ENCODE results near the gene ZNF841. TPM values are rescaled to one million over a fixed set of nuclear protein-coding genes. Genes with fewer than 3 reads are reported as not detected.

ZNF841 gene
- total RNA-seq, 3 donors from 2014 or later (not counting 1 experiment from before 2014, with no cell fraction given): 32.4 to 47.7 (median 47.4) TPM

- TF ChIP-seq, protein P1, sequence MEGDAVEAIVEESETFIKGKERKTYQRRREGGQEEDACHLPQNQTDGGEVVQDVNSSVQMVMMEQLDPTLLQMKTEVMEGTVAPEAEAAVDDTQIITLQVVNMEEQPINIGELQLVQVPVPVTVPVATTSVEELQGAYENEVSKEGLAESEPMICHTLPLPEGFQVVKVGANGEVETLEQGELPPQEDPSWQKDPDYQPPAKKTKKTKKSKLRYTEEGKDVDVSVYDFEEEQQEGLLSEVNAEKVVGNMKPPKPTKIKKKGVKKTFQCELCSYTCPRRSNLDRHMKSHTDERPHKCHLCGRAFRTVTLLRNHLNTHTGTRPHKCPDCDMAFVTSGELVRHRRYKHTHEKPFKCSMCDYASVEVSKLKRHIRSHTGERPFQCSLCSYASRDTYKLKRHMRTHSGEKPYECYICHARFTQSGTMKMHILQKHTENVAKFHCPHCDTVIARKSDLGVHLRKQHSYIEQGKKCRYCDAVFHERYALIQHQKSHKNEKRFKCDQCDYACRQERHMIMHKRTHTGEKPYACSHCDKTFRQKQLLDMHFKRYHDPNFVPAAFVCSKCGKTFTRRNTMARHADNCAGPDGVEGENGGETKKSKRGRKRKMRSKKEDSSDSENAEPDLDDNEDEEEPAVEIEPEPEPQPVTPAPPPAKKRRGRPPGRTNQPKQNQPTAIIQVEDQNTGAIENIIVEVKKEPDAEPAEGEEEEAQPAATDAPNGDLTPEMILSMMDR (IDR thresholded peaks at IDR 0.05): no peak
- no peak overlapping the region for H3K27ac ChIP-seq (ENCODE audit: low read length)
- no peaks in the 10 kb centered on the region for H3K27me3 ChIP-seq (ENCODE audit: control insufficient read depth, insufficient read depth, low read length)
- DNase-seq (peak in 1 of 2 donors; percentile 25), ATAC-seq (no peak)
- Mint-ChIP-seq H3K27me3 (ENCODE audit: low read depth in 2 of 2) (no peaks in the 10 kb centered on the region), H3K4me3 (peak overlapping the region; percentile 94), H3K9me3 (peaks cover 4 to 8% of the 10 kb centered on the region in 2 donors), H3K36me3 (peaks cover 10% of the 10 kb centered on the region), H3K27ac (peak overlapping the region; percentile 94 to 98), H3K4me1 (peaks cover 38 to 54% of the 10 kb centered on the region in 2 donors)
- peak overlapping the region; percentile 88 for H3K4me3 ChIP-seq (ENCODE audit: low read length)
- 20% methylated on average over 14 of the region's 14 CpGs for WGBS (ENCODE audit: insufficient coverage)
- H3K4me1 ChIP-seq (ENCODE audit: control insufficient read depth, insufficient read depth, low read length): peaks cover 31% of the 10 kb centered on the region
- intact Hi-C loops (cut with micrococcal nuclease): loop anchor here (2.0 to 5.0 kb wide), 2 partner anchors 32 to 41 kb away; partner anchors contain the start of genes ZNF836 and ZNF841
- H3K9me3 ChIP-seq (ENCODE audit: control insufficient read depth, insufficient read depth, low read length): peaks cover 15% of the 10 kb centered on the region
- H3K36me3 ChIP-seq (ENCODE audit: control insufficient read depth, insufficient read depth, low read length): no peaks in the 10 kb centered on the region
These were observed 42.9 kb upstream of the ZNF841 start for GRCh38 chr19:52138278-52138982.

DNA sequence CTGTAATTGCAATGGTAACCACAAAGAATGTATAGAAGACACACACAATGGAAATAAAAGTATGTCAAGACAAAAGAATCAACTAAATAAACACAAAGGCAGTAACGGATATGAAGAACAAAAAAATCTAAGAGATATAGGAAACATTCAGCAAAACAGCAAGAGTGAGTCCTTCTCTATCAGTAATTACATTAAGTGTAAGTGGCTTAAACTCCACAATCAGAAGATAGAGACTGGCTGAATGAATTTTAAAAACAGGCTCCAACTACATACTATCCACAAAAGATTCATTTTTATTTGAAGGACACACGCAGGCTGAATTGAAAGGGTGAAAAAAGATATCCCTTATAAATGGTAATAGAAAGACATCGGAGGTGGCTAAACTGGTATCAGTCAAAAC lies 24.7 kb upstream of the ZNF841 start:
- no peak for ATAC-seq
- Histone ChIP-seq H3K9me3 (ENCODE audit: control insufficient read depth, insufficient read depth, low read length) (peaks cover 61% of the 10 kb centered on the region), H3K27me3 (ENCODE audit: control insufficient read depth, insufficient read depth, low read length) (no peaks in the 10 kb centered on the region), H3K27ac (ENCODE audit: low read length) (no peak overlapping the region), H3K4me3 (ENCODE audit: low read length) (no peak overlapping the region), H3K36me3 (ENCODE audit: control insufficient read depth, insufficient read depth, low read length) (peaks cover 78% of the 10 kb centered on the region), H3K4me1 (ENCODE audit: control insufficient read depth, insufficient read depth, low read length) (no peaks in the 10 kb centered on the region)
- no peak for DNase-seq
- no peak overlapping the region for H3K4me3 Mint-ChIP-seq
- H3K9me3 Mint-ChIP-seq: peaks cover 19 to 40% of the 10 kb centered on the region in 2 donors
- no peak overlapping the region for H3K27ac Mint-ChIP-seq
- no peaks in the 10 kb centered on the region for H3K27me3 Mint-ChIP-seq (ENCODE audit: low read depth in 2 of 2)
- no peaks in the 10 kb centered on the region for H3K4me1 Mint-ChIP-seq
- 100% methylated on average over 1 of the region's 3 CpGs for WGBS (ENCODE audit: insufficient coverage)
- peaks cover 84% of the 10 kb centered on the region for H3K36me3 Mint-ChIP-seq
- TF ChIP-seq, protein P1 (IDR thresholded peaks at IDR 0.05): no peak
- intact Hi-C loops (cut with micrococcal nuclease): no loop called here

- ATAC-seq (no peak), DNase-seq (no peak)
- Histone ChIP-seq H3K4me3 (ENCODE audit: low read length) (no peak overlapping the region), H3K9me3 (ENCODE audit: control insufficient read depth, insufficient read depth, low read length) (peaks cover 62% of the 10 kb centered on the region), H3K27me3 (ENCODE audit: control insufficient read depth, insufficient read depth, low read length) (no peaks in the 10 kb centered on the region), H3K4me1 (ENCODE audit: control insufficient read depth, insufficient read depth, low read length) (no peaks in the 10 kb centered on the region), H3K36me3 (ENCODE audit: control insufficient read depth, insufficient read depth, low read length) (peaks cover 40% of the 10 kb centered on the region), H3K27ac (ENCODE audit: low read length) (no peak overlapping the region)
- 97% methylated on average over 12 of the region's 12 CpGs for WGBS (ENCODE audit: insufficient coverage)
- no peak overlapping the region for H3K27ac Mint-ChIP-seq
- H3K9me3 Mint-ChIP-seq: peaks cover 31 to 40% of the 10 kb centered on the region in 2 donors
- no peaks in the 10 kb centered on the region for H3K27me3 Mint-ChIP-seq (ENCODE audit: low read depth in 2 of 2)
- no peaks in the 10 kb centered on the region for H3K4me1 Mint-ChIP-seq
- intact Hi-C loops (cut with micrococcal nuclease): no loop called here
- H3K4me3 Mint-ChIP-seq: no peak overlapping the region
- TF ChIP-seq, protein P1 (IDR thresholded peaks at IDR 0.05): no peak
- H3K36me3 Mint-ChIP-seq: peaks cover 86% of the 10 kb centered on the region
These were observed 20.0 kb upstream of the ZNF841 start for GRCh38 chr19:52115526-52116053.
